ENCODE data around the gene UQCRHL.

GRCh38 chr1:15834406-15835204, 27.2 kb upstream of the UQCRHL start:
- TF ChIP-seq PATZ1 (CRISPR knock-in tag; IDR thresholded peaks at IDR 0.05; ENCODE audit: borderline replicate concordance), result no peak
- TF ChIP-seq ZFP3 (CRISPR knock-in tag; IDR thresholded peaks at IDR 0.05), result no peak; the same call in 1 of the 2 replicates
- 0 out of 2 replicates have a peak, but pooled peaks have one; percentile 27 for TF ChIP-seq TCF4 (CRISPR knock-in tag; IDR thresholded peaks at IDR 0.05; ENCODE audit: borderline replicate concordance)
- no peak for TF ChIP-seq ISL1 (CRISPR knock-in tag; IDR thresholded peaks at IDR 0.05)
- 0 out of 2 replicates have a peak, but pooled peaks have one; percentile 13 for TF ChIP-seq ZNF8 (CRISPR knock-in tag; IDR thresholded peaks at IDR 0.05)
- TF ChIP-seq PPARA (CRISPR knock-in tag; IDR thresholded peaks at IDR 0.05; ENCODE audit: borderline replicate concordance), result 0 out of 2 replicates have a peak, but pooled peaks have one; percentile 52
- no peak for TF ChIP-seq TOX (CRISPR knock-in tag; IDR thresholded peaks at IDR 0.05; ENCODE audit: borderline replicate concordance)
- no peak for TF ChIP-seq RARB (CRISPR knock-in tag; IDR thresholded peaks at IDR 0.05)
- no peak for TF ChIP-seq CREB5 (CRISPR knock-in tag; IDR thresholded peaks at IDR 0.05; ENCODE audit: low read depth)
- TF ChIP-seq TSHZ2 (CRISPR knock-in tag; IDR thresholded peaks at IDR 0.05), result peak; percentile 89
- TF ChIP-seq GLIS3 (CRISPR knock-in tag; IDR thresholded peaks at IDR 0.05), result no peak
- no peak for TF ChIP-seq ARNTL (CRISPR knock-in tag; IDR thresholded peaks at IDR 0.05; ENCODE audit: borderline replicate concordance, low read depth)

Data from SK-N-SH treated with all-trans-retinoic acid at 6 μM for 48 hours (cell line).